T-helper 1 cell treated with Interleukin-12 subunit alpha and Interleukin-12 subunit beta and Interleukin-4 antibody, amounts not matched to agents 30 μg/mL and 1 μg/mL, for 36 hours (primary cell): ENCODE results near the gene TIAM2.

Source experiments
- H3K27ac Mint-ChIP-seq: one replicate; pipeline ENCODE4 v1.8.0; 2021; ENCODE audit warnings: mild to moderate bottlenecking, mixed read lengths
- H3K27me3 Mint-ChIP-seq: one replicate; pipeline ENCODE4 v1.8.0; 2021; ENCODE audit warnings: low read depth, mixed read lengths
- H3K36me3 Mint-ChIP-seq: one replicate; pipeline ENCODE4 v1.8.0; 2021; ENCODE audit warnings: low read depth, mixed read lengths
- H3K4me1 Mint-ChIP-seq: one replicate; pipeline ENCODE4 v1.8.0; 2021; ENCODE audit warnings: low read depth, mixed read lengths
- H3K4me3 Mint-ChIP-seq: one replicate; pipeline ENCODE4 v1.8.0; 2021; ENCODE audit warnings: mild to moderate bottlenecking, moderate library complexity, mixed read lengths
- H3K9me3 Mint-ChIP-seq: one replicate; pipeline ENCODE4 v1.8.0; 2021; ENCODE audit warnings: mixed read lengths

TIAM2 gene

DNA sequence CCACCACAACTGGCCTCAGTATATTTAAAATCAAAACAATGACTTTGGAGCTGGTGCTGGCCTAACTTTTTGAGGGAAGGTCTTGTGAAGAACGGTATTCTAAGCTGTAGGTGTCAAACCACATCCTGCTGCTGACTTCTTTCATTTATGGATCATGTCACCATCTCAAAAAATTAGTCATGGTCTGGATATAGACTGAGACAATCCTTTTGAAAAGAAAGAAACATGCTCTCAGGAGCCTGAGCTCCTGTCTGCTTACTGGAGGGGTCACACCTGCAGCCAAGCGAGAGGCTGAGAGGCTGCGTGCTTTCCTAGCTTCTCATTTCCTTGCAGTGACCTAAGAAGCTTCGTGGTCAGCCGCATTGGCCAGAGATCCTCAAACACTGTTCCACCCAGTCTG, 55.2 kb downstream of the TIAM2 start:
- Mint-ChIP-seq H3K27ac (peak overlapping the region; percentile 94), H3K36me3 (peaks cover 13% of the 10 kb centered on the region), H3K27me3 (no peaks in the 10 kb centered on the region), H3K4me3 (peak overlapping the region; percentile 27), H3K4me1 (peaks cover 36% of the 10 kb centered on the region), H3K9me3 (peaks cover 7% of the 10 kb centered on the region)

- Mint-ChIP-seq H3K27me3 (no peaks in the 10 kb centered on the region), H3K9me3 (no peaks in the 10 kb centered on the region), H3K4me3 (no peak overlapping the region), H3K36me3 (peaks cover 7% of the 10 kb centered on the region), H3K27ac (no peak overlapping the region), H3K4me1 (peaks cover 31% of the 10 kb centered on the region)
Observed at GRCh38 chr6:155054491-155055250, 59.6 kb downstream of the TIAM2 start.

DNA sequence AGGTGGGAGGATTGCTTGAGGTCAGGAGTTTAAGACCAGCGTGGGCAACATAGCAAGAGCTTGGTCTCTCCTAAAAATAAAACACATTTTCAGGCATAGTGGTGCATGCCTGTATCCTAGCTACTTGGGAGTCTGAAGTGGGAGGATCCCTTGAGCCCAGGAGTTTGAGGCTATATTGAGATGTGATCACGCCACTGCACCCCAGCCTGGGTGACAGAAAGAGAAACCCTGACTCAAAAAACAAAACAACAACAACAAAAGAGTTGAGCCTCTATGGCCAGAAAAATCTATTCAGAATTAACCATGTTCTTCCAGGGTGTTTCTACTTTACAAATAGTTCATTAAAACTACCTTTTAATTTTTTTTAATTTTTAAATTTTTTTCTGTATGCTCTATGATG, 60.6 kb downstream of the TIAM2 start:
- H3K4me1 Mint-ChIP-seq: peaks cover 22% of the 10 kb centered on the region
- H3K27ac Mint-ChIP-seq: no peak overlapping the region
- H3K9me3 Mint-ChIP-seq: no peaks in the 10 kb centered on the region
- H3K36me3 Mint-ChIP-seq: peaks cover 7% of the 10 kb centered on the region
- no peaks in the 10 kb centered on the region for H3K27me3 Mint-ChIP-seq
- no peak overlapping the region for H3K4me3 Mint-ChIP-seq

DNA sequence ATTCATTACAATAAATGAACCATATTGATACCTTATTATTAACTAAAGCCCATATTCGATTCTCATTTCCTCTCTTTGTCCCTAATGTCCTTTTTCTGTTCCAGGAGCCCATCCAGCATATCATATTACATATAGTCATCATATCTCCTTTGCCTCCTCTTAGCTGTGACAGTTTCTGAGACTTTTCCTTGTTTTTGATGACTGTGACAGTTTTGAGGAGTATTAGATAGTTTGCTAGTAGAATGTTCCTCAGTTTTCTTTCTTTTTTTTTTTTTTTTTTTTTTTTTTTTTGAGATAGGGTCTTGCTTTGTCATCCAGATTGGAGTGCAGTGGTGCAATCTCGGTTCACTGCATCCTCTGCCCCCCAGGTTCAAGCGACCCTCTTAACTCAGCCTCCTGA, 61.6 kb downstream of the TIAM2 start:
- Mint-ChIP-seq H3K27ac (no peak overlapping the region), H3K4me3 (no peak overlapping the region), H3K9me3 (no peaks in the 10 kb centered on the region), H3K36me3 (peaks cover 4% of the 10 kb centered on the region), H3K4me1 (peaks cover 16% of the 10 kb centered on the region), H3K27me3 (no peaks in the 10 kb centered on the region)

GRCh38 chr6:155061381-155061780, 66.3 kb downstream of the TIAM2 start:
- Mint-ChIP-seq H3K27me3 (no peaks in the 10 kb centered on the region), H3K9me3 (no peaks in the 10 kb centered on the region), H3K27ac (no peak overlapping the region), H3K36me3 (peaks cover 2% of the 10 kb centered on the region), H3K4me1 (peaks cover 7% of the 10 kb centered on the region), H3K4me3 (no peak overlapping the region)

DNA sequence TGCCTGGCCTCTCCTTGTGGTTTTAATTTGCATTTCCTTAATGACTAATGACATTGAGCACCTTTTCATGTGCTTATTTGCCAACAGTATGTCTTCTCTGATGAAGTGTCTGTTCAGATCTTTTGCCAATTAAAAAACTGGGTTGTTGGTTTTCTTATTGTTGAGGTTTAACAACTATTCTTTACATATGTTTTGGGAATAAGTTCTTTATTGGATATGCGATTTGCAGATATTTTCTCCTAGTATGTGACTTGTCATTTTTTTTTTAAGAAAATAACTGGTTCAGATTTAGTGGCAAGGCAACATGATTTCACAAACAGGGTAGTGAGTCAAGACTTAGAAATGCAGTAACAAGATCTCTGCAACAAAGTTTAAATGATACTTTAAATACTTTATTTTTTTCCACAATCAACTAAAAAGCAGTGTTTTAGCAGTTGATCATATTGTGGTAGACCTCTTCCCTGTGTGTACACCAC, 67.8 kb downstream of the TIAM2 start:
- Mint-ChIP-seq H3K27me3 (no peaks in the 10 kb centered on the region), H3K36me3 (peaks cover 2% of the 10 kb centered on the region), H3K27ac (no peak overlapping the region), H3K4me1 (peaks cover 6% of the 10 kb centered on the region), H3K9me3 (no peaks in the 10 kb centered on the region), H3K4me3 (no peak overlapping the region)

GRCh38 chr6:155064303-155064702, 69.2 kb downstream of the TIAM2 start:
- no peak overlapping the region for H3K27ac Mint-ChIP-seq
- no peak overlapping the region for H3K4me3 Mint-ChIP-seq
- H3K4me1 Mint-ChIP-seq: peaks cover 6% of the 10 kb centered on the region
- H3K36me3 Mint-ChIP-seq: no peaks in the 10 kb centered on the region
- H3K9me3 Mint-ChIP-seq: no peaks in the 10 kb centered on the region
- H3K27me3 Mint-ChIP-seq: no peaks in the 10 kb centered on the region

DNA sequence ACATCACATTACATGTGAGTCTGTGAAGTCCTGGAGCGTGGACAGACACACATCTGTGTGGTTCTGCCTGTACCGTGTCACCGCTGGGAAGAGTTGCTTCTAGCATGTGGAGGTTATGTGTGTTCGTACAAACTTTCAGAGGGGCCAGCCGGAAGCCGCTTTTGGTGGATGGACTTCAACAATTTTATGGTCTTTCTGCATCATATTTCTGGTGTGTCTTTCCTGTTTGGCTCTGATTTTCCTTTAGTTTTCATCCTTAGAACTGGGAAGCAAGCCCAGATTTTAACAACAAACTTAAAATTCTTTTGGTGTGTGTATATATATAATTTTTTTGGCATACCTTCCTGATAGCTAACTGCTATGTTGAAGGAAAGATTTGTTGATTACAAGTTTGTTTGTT, 71.2 kb downstream of the TIAM2 start:
- Mint-ChIP-seq H3K27ac (no peak overlapping the region), H3K4me3 (no peak overlapping the region), H3K9me3 (no peaks in the 10 kb centered on the region), H3K36me3 (no peaks in the 10 kb centered on the region), H3K27me3 (no peaks in the 10 kb centered on the region), H3K4me1 (peaks cover 6% of the 10 kb centered on the region)

GRCh38 chr6:155066921-155067680, 72.0 kb downstream of the TIAM2 start:
- Mint-ChIP-seq H3K9me3 (no peaks in the 10 kb centered on the region), H3K4me1 (peaks cover 6% of the 10 kb centered on the region), H3K27ac (no peak overlapping the region), H3K4me3 (no peak overlapping the region), H3K27me3 (no peaks in the 10 kb centered on the region), H3K36me3 (no peaks in the 10 kb centered on the region)

- no peaks in the 10 kb centered on the region for H3K9me3 Mint-ChIP-seq
- no peaks in the 10 kb centered on the region for H3K27me3 Mint-ChIP-seq
- peaks cover 6% of the 10 kb centered on the region for H3K4me1 Mint-ChIP-seq
- no peak overlapping the region for H3K27ac Mint-ChIP-seq
- no peak overlapping the region for H3K4me3 Mint-ChIP-seq
- no peaks in the 10 kb centered on the region for H3K36me3 Mint-ChIP-seq
Observed at GRCh38 chr6:155067956-155068615, 73.0 kb downstream of the TIAM2 start.

DNA sequence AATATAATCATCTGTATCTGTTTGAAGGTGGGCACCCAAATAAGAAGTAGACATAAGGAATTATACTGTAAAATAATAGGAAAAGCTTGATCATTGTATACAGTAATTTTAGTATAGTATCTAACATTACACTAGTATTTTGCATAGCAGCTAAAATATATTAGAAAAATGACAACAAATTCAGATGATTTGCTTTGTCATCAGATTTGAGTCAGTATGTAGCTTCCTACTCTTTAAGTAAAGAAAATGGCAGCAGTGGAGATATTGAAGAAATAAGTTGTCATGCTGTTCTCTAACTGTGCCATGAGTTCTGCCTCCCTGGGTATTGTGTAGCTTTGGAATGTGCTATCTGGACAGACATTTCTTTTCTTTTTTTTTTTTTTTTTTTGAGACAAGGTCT, 74.4 kb downstream of the TIAM2 start:
- Mint-ChIP-seq H3K4me3 (no peak overlapping the region), H3K9me3 (no peaks in the 10 kb centered on the region), H3K27me3 (no peaks in the 10 kb centered on the region), H3K4me1 (peaks cover 6% of the 10 kb centered on the region), H3K36me3 (no peaks in the 10 kb centered on the region), H3K27ac (no peak overlapping the region)

DNA sequence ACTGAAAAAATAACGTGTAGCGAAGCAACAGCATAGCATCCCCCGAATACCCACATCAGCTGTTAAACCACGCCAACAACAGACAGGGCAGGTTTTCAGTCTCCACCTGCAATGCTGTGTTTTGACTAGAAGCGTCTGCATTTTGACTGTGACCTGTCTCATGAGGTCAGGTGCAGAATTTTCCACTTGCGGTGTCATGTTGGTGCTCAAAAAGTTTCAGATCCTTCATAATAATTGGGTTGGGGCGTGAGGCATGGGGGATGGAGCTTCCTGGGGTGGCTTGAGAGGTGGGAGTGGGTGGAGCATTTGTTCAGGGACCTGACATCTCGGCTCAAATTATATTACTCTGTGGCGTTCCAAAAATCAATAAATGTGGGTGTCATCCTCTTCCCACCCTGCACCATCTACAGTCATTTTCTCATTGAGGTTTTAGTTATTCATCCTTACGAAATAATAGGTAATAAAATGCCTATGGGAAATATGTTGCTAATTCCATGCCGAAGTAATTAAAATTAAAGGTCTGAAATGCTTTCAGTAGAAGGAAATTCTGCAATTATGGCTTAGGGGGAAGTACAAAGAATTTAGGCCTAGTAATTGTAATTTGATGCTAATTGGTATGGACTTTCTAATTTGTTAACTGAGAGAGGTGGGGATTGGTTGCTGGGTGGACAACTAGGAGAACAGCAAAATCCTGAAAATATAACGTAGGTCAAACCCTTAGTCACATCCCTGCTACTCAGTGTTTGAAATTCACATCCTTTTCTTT, 81.0 kb downstream of the TIAM2 start:
- H3K27ac Mint-ChIP-seq: no peak overlapping the region
- H3K36me3 Mint-ChIP-seq: peaks cover 3% of the 10 kb centered on the region
- no peak overlapping the region for H3K4me3 Mint-ChIP-seq

DNA sequence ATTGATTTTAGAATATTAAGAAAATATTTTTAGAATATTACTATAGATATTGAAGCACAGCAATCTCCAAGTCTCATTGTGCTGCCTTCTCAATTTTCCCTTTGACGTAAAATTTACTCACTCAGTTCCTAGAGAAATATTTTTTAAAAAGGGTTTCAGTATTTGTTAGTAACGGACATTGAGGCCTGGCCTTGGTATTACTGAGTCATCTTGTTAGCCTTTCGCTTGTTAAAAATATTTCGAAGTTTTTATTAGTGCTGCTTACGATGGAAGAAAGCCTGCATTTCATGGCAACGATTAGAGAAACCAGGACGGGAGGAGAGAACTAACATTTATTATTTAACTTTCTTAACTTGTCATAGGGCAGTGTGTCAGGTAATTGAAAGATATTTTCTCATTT, 82.2 kb downstream of the TIAM2 start:
- no peaks in the 10 kb centered on the region for H3K9me3 Mint-ChIP-seq
- H3K36me3 Mint-ChIP-seq: peaks cover 3% of the 10 kb centered on the region
- no peaks in the 10 kb centered on the region for H3K27me3 Mint-ChIP-seq
- H3K4me1 Mint-ChIP-seq: peaks cover 24% of the 10 kb centered on the region
- H3K4me3 Mint-ChIP-seq: no peak overlapping the region
- no peak overlapping the region for H3K27ac Mint-ChIP-seq

More for the DNA sequence above, 81.0 kb downstream of the TIAM2 start:
- H3K4me1 Mint-ChIP-seq: peaks cover 22% of the 10 kb centered on the region
- H3K9me3 Mint-ChIP-seq: no peaks in the 10 kb centered on the region
- no peaks in the 10 kb centered on the region for H3K27me3 Mint-ChIP-seq

DNA sequence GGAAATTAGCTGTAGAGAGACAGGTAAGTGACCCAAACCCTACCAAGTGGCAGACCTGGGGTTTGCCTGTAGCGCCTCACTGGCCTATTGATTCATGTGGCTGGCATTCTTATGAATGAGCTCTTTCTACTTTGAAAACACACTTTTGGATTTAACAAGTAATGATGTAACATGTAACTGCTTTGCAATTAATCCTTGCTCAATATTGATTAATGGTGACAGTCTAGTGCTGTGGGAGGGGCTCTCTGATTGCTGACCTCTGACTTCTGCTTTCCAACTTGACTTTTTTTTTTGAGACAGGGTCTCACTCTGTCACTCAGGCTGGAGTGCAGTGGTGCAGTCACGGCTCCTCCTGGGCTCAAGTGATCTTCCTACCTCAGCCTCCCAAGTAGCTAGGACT, 82.7 kb downstream of the TIAM2 start:
- Mint-ChIP-seq H3K27me3 (no peaks in the 10 kb centered on the region), H3K36me3 (peaks cover 3% of the 10 kb centered on the region), H3K4me1 (peaks cover 24% of the 10 kb centered on the region), H3K9me3 (no peaks in the 10 kb centered on the region), H3K27ac (no peak overlapping the region), H3K4me3 (no peak overlapping the region)
